HCT116 (cell line): ENCODE data around the gene FHL2. TPM values are rescaled to one million over a fixed set of nuclear protein-coding genes. Genes with fewer than 3 reads are reported as not detected.

Experiments used
- ATAC-seq: fragments of 200-7000 bp; cut with Tn5 transposase; 2 replicates; pipeline ENCODE4 v1.9.1; 2020; ENCODE audit warnings: mild to moderate bottlenecking, moderate library complexity
- BruUV-seq: library from RNA; stranded (reverse); fragments of 400-500 nt; replicated peaks from 2 replicates; lab custom pipeline; 2021; lab: Mats Ljungman, UMichigan
- CTCF ChIA-PET: fragments of 300-600 bp; sonication (Branson Sonifier 250); formaldehyde crosslinking; loops from one replicate; lab custom pipeline; 2021; ENCODE audit warnings: antibody characterized with exemption; lab: Charles Lee
- POLR2A ChIA-PET: fragments of 300-600, 350-600 bp; sonication (Branson Sonifier 250); formaldehyde crosslinking; loops from one replicate; lab custom pipeline; 2021; ENCODE audit warnings: antibody characterized with exemption; lab: Charles Lee
- RAD21 ChIA-PET, 2 experiments: fragments of 300-600 bp; sonication (Branson Sonifier 250); formaldehyde crosslinking; loops; one replicate each; lab custom pipeline; 2023; ENCODE audit warnings: low total read pairs in 2 of 2; ENCODE audit not compliant: uncharacterized antibody in 2 of 2, unreplicated experiment in 2 of 2, low non-redundant PET in 1 of 2; lab: Charles Lee
- DNase-seq: peaks from one replicate; pipeline ENCODE4 v3.0.0-alpha.2; 2010; ENCODE audit warnings: low read depth, low spot score
- H2AFZ ChIP-seq: fragments of 200-600 bp; shearing (Covaris generic), sonication (generic); 2 replicates; pipeline ENCODE4 v1.6.1; 2017; ENCODE audit warnings: low read depth, mixed run types, mixed read lengths, antibody characterized with exemption, low read length; ENCODE audit not compliant: poor library complexity, severe bottlenecking
- H3K27ac ChIP-seq: 2 replicates; pipeline ENCODE4 v1.5.1; 2012; ENCODE audit warnings: low read depth, low read length
- H3K27me3 ChIP-seq: fragments of 200-600 bp; sonication (generic); 2 replicates; pipeline ENCODE4 v1.6.1; 2016; ENCODE audit warnings: mixed run types, low read length, mixed read lengths; ENCODE audit not compliant: insufficient read depth
- H3K36me3 ChIP-seq, 2 experiments: fragments of 200-500 bp in 1 of 2; fragments of 200-600 bp in 1 of 2; sonication (Bioruptor generic) in 1 of 2; sonication (generic) in 1 of 2; 2 replicates each; pipeline versions ENCODE4 v1.5.1 to v1.6.1; 2014 to 2016; ENCODE audit warnings: low read length in 2 of 2, inconsistent platforms in 1 of 2, mixed read lengths in 1 of 2, mixed run types in 1 of 2; ENCODE audit not compliant: insufficient read depth in 2 of 2, control insufficient read depth in 1 of 2
- H3K4me1 ChIP-seq, 2 experiments: fragments of 200-600 bp in 1 of 2; sonication (generic) in 1 of 2; 2 replicates each; pipeline versions ENCODE4 v1.5.1 to v1.6.1; 2012 to 2017; ENCODE audit warnings: low read length in 2 of 2, inconsistent platforms in 1 of 2, mild to moderate bottlenecking in 1 of 2, mixed read lengths in 1 of 2, mixed run types in 1 of 2, moderate library complexity in 1 of 2; ENCODE audit not compliant: insufficient read depth in 2 of 2, control insufficient read depth in 1 of 2
- H3K4me2 ChIP-seq: fragments of 200-600 bp; sonication (generic); 2 replicates; pipeline ENCODE4 v1.6.1; 2017; ENCODE audit warnings: mixed run types, low read length, mixed read lengths
- H3K4me3 ChIP-seq, 2 experiments: fragments of 200-600 bp in 1 of 2; sonication (generic) in 1 of 2; replicated peaks in 1 of 2; 2 replicates each; pipeline ENCODE4 v1.5.1; 2011 to 2016; ENCODE audit warnings: low read length in 2 of 2, control low read depth in 1 of 2, low read depth in 1 of 2, mild to moderate bottlenecking in 1 of 2, mixed read lengths in 1 of 2, mixed run types in 1 of 2
- H3K79me2 ChIP-seq: fragments of 200-600 bp; sonication (generic); 2 replicates; pipeline ENCODE4 v1.6.1; 2017; ENCODE audit warnings: mild to moderate bottlenecking, mixed run types, low read length, moderate library complexity, mixed read lengths; ENCODE audit not compliant: insufficient read depth
- H3K9ac ChIP-seq: fragments of 200-600 bp; sonication (generic); 2 replicates; pipeline ENCODE4 v1.6.1; 2016; ENCODE audit warnings: low read length, mixed read lengths
- H3K9me2 ChIP-seq: fragments of 200-600 bp; sonication (generic), shearing (Covaris generic); 2 replicates; pipeline ENCODE4 v1.6.1; 2017; ENCODE audit warnings: mixed run types, mild to moderate bottlenecking, moderate library complexity; ENCODE audit not compliant: insufficient read depth
- H3K9me3 ChIP-seq, 2 experiments: fragments of 200-500 bp in 1 of 2; fragments of 200-600 bp in 1 of 2; sonication (Bioruptor generic) in 1 of 2; sonication (generic) in 1 of 2; 2 replicates each; pipeline ENCODE4 v1.6.1; 2014 to 2017; ENCODE audit warnings: low read length in 2 of 2, mixed read lengths in 2 of 2, inconsistent platforms in 1 of 2, low read depth in 1 of 2, mild to moderate bottlenecking in 1 of 2, mixed run types in 1 of 2, moderate library complexity in 1 of 2; ENCODE audit not compliant: control insufficient read depth in 1 of 2, insufficient read depth in 1 of 2
- H4K20me1 ChIP-seq: fragments of 200-600 bp; sonication (generic), shearing (Covaris generic); 2 replicates; pipeline ENCODE4 v1.6.1; 2017; ENCODE audit warnings: mixed run types, mild to moderate bottlenecking, moderate library complexity; ENCODE audit not compliant: insufficient read depth
- ATF3 ChIP-seq: IDR thresholded peaks from 2 replicates; pipeline ENCODE4 v1.6.1; 2012
- EGR1 ChIP-seq: IDR thresholded peaks from 2 replicates; pipeline ENCODE4 v1.6.1; 2012; ENCODE audit warnings: low read depth
- ELF1 ChIP-seq: IDR thresholded peaks from 2 replicates; pipeline ENCODE4 v1.6.1; 2012; ENCODE audit warnings: low read depth, borderline replicate concordance
- EZH2 ChIP-seq: fragments of 200-600 bp; sonication (generic); IDR thresholded peaks from 2 replicates; pipeline ENCODE4 v1.6.1; 2017; ENCODE audit warnings: antibody characterized with exemption, mixed run types
- EZH2phosphoT487 ChIP-seq: fragments of 200-600 bp; IDR thresholded peaks from 2 replicates; pipeline ENCODE4 v1.6.1; 2018; ENCODE audit warnings: antibody characterized with exemption, borderline replicate concordance
- FOSL1 ChIP-seq: IDR thresholded peaks from 2 replicates; pipeline ENCODE4 v1.6.1; 2012; ENCODE audit warnings: low read depth
- JUND ChIP-seq: IDR thresholded peaks from 2 replicates; pipeline ENCODE4 v1.6.1; 2012
- MAX ChIP-seq: IDR thresholded peaks from 2 replicates; pipeline ENCODE4 v1.6.1; 2012
- POLR2A ChIP-seq: IDR thresholded peaks from 2 replicates; pipeline ENCODE4 v1.7.0; 2011; ENCODE audit warnings: borderline replicate concordance; ENCODE audit not compliant: insufficient read depth, insufficient read length; ENCODE audit errors: extremely low read depth
- POLR2AphosphoS5 ChIP-seq: IDR thresholded peaks from 2 replicates; pipeline ENCODE4 v1.6.1; 2011; ENCODE audit warnings: mild to moderate bottlenecking, low read depth, low read length, moderate library complexity
- RAD21 ChIP-seq: IDR thresholded peaks from 2 replicates; pipeline ENCODE4 v1.6.1; 2012; ENCODE audit warnings: low read depth, mild to moderate bottlenecking
- SIN3A ChIP-seq: IDR thresholded peaks from 2 replicates; pipeline ENCODE4 v1.6.1; 2012; ENCODE audit warnings: low read depth
- SP1 ChIP-seq: IDR thresholded peaks from 2 replicates; pipeline ENCODE4 v1.6.1; 2012; ENCODE audit warnings: low read depth
- SRF ChIP-seq: IDR thresholded peaks from 2 replicates; pipeline ENCODE4 v1.6.1; 2012; ENCODE audit warnings: low read depth
- YY1 ChIP-seq: IDR thresholded peaks from 2 replicates; pipeline ENCODE4 v1.6.1; 2011; ENCODE audit warnings: low read length, low read depth, moderate library complexity, mild to moderate bottlenecking; ENCODE audit not compliant: insufficient replicate concordance; ENCODE audit errors: extremely low read depth
- ZBTB33 ChIP-seq: IDR thresholded peaks from 2 replicates; pipeline ENCODE4 v1.6.1; 2011; ENCODE audit warnings: mild to moderate bottlenecking, low read length, moderate library complexity; ENCODE audit not compliant: insufficient replicate concordance; ENCODE audit errors: extremely low read depth
- ZFX ChIP-seq: fragments of 450-650 bp; IDR thresholded peaks from 2 replicates; pipeline ENCODE4 v1.6.1; 2017
- ZNF274 ChIP-seq: fragments of 200-500 bp; sonication (Bioruptor generic); IDR thresholded peaks from 2 replicates; pipeline ENCODE4 v1.6.1; 2014; ENCODE audit warnings: mild to moderate bottlenecking, low read depth, low read length, inconsistent platforms
- intact Hi-C: fragments of 100-400 bp; cut with micrococcal nuclease; formaldehyde crosslinking; loops from 2 replicates; pipeline ENCODE4 v1.10.0; 2022
- total RNA-seq: library from RNA; stranded (reverse); gene quantifications from one replicate; pipeline ENCODE4 v1.2.1, GENCODE V29; 2021; ENCODE audit not compliant: unreplicated experiment

Gene FHL2
- total RNA-seq, 1 experiment from 2014 or later: 86.6 TPM

GRCh38 chr2:105376789-105377240 lies 22.0 kb downstream of the FHL2 start:
- no peak overlapping the region for H3K27ac ChIP-seq
- no peaks in the 10 kb centered on the region for H3K4me1 ChIP-seq
- H3K36me3 ChIP-seq: peaks cover 20 to 53% of the 10 kb centered on the region in 2 experiments; a peak in 2 of 4 replicates
- TF ChIP-seq FOSL1 (no peak), POLR2A (no peak), EZH2 (no peak), ZFX (no peak), SIN3A (no peak)
- TF ChIP-seq, all 23 proteins: peak for 0
- ChIA-PET CTCF (no interaction called here), RAD21 (no interaction called here), POLR2A (no interaction called here)
- H4K20me1 ChIP-seq: no peaks in the 10 kb centered on the region
- ATAC-seq (no peak), DNase-seq (no peak)
- no peak overlapping the region for H3K4me2 ChIP-seq
- H3K9me2 ChIP-seq: no peaks in the 10 kb centered on the region
- no peak overlapping the region for H3K9ac ChIP-seq
- no peak overlapping the region for H3K4me3 ChIP-seq
- H3K27me3 ChIP-seq: no peaks in the 10 kb centered on the region
- H3K79me2 ChIP-seq: peaks cover 75% of the 10 kb centered on the region
- intact Hi-C loops: no loop called here
- no peak overlapping the region for H2AFZ ChIP-seq
- H3K9me3 ChIP-seq: no peaks in the 10 kb centered on the region
- no TSS peak for BruUV-seq

GRCh38 chr2:105376010-105376409 lies 22.8 kb downstream of the FHL2 start:
- intact Hi-C loops: no loop called here
- RAD21 ChIA-PET: no interaction called here
- Histone ChIP-seq H3K4me1 (no peaks in the 10 kb centered on the region), H3K9me2 (no peaks in the 10 kb centered on the region), H2AFZ (no peak overlapping the region), H3K4me2 (no peak overlapping the region), H3K9ac (no peak overlapping the region), H3K27me3 (no peaks in the 10 kb centered on the region), H3K4me3 (no peak overlapping the region), H3K9me3 (no peaks in the 10 kb centered on the region), H3K79me2 (peaks cover 71% of the 10 kb centered on the region), H3K36me3 (peaks cover 25 to 45% of the 10 kb centered on the region in 2 experiments; a peak in 2 of 4 replicates), H4K20me1 (no peaks in the 10 kb centered on the region), H3K27ac (no peak overlapping the region)
- POLR2A ChIA-PET: no interaction called here
- BruUV-seq: no TSS peak
- no peak for DNase-seq
- CTCF ChIA-PET: no interaction called here
- ATAC-seq: no peak
- no peak for TF ChIP-seq EZH2
- TF ChIP-seq FOSL1: no peak
- TF ChIP-seq ZNF274: no peak
- TF ChIP-seq SRF: no peak
- no peak for TF ChIP-seq ELF1
- TF ChIP-seq POLR2A: no peak
- no peak for TF ChIP-seq JUND
- no peak for TF ChIP-seq RAD21
- TF ChIP-seq POLR2AphosphoS5: no peak
- no peak for TF ChIP-seq ZFX
- no peak for TF ChIP-seq ATF3
- TF ChIP-seq SIN3A: no peak
- TF ChIP-seq EZH2phosphoT487: no peak
- TF ChIP-seq ZBTB33: no peak
- no peak for TF ChIP-seq YY1
- no peak for TF ChIP-seq SP1
- no peak for TF ChIP-seq EGR1
- no peak for TF ChIP-seq MAX
